Measurements from ENCODE around the gene PRAC2. TPM values are rescaled to one million over a fixed set of nuclear protein-coding genes. Genes with fewer than 3 reads are reported as not detected.

PRAC2 gene
- total RNA-seq, 4 donors from 2014 or later: not detected

GRCh38 chr17:48756830-48757251 is 33.9 kb downstream of the PRAC2 start:
- H3K27me3 ChIP-seq: peaks cover 100% of the 10 kb centered on the region
- no peak overlapping the region for H3K27ac ChIP-seq
- no peak for DNase-seq (ENCODE audit: low spot score in 2 of 2)
- TF ChIP-seq EP300 (IDR thresholded peaks at IDR 0.05) (no peak), POLR2AphosphoS5 (IDR thresholded peaks at IDR 0.05) (no peak), CTCF (IDR thresholded peaks at IDR 0.05) (no peak), POLR2A (IDR thresholded peaks at IDR 0.05) (no peak)
- H3K36me3 ChIP-seq: no peaks in the 10 kb centered on the region
- no peaks in the 10 kb centered on the region for H3K9me3 ChIP-seq
- WGBS: 23% methylated on average over 3 of the region's 3 CpGs
- peaks cover 21% of the 10 kb centered on the region for H3K4me1 ChIP-seq
- H3K4me3 ChIP-seq: no peak overlapping the region

GRCh38 chr17:48757524-48757961 is 34.6 kb downstream of the PRAC2 start:
- 42% methylated on average over 2 of the region's 2 CpGs for WGBS
- H3K27me3 ChIP-seq: peaks cover 100% of the 10 kb centered on the region
- TF ChIP-seq POLR2AphosphoS5 (IDR thresholded peaks at IDR 0.05): no peak
- TF ChIP-seq POLR2A (IDR thresholded peaks at IDR 0.05): no peak
- TF ChIP-seq CTCF (IDR thresholded peaks at IDR 0.05): no peak
- no peak for TF ChIP-seq EP300 (IDR thresholded peaks at IDR 0.05)
- H3K4me3 ChIP-seq: no peak overlapping the region
- H3K9me3 ChIP-seq: no peaks in the 10 kb centered on the region
- no peak overlapping the region for H3K27ac ChIP-seq
- H3K4me1 ChIP-seq: peaks cover 21% of the 10 kb centered on the region
- no peaks in the 10 kb centered on the region for H3K36me3 ChIP-seq
- DNase-seq (ENCODE audit: low spot score in 2 of 2): no peak

GRCh38 chr17:48759288-48759687 is 36.3 kb downstream of the PRAC2 start:
- H3K36me3 ChIP-seq: no peaks in the 10 kb centered on the region
- no peak for TF ChIP-seq POLR2A (IDR thresholded peaks at IDR 0.05)
- no peak for TF ChIP-seq POLR2AphosphoS5 (IDR thresholded peaks at IDR 0.05)
- TF ChIP-seq EP300 (IDR thresholded peaks at IDR 0.05): no peak
- no peak for TF ChIP-seq CTCF (IDR thresholded peaks at IDR 0.05)
- peaks cover 100% of the 10 kb centered on the region for H3K27me3 ChIP-seq
- no peak overlapping the region for H3K27ac ChIP-seq
- no peak for DNase-seq (ENCODE audit: low spot score in 2 of 2)
- H3K4me1 ChIP-seq: peaks cover 12% of the 10 kb centered on the region
- no peak overlapping the region for H3K4me3 ChIP-seq
- no peaks in the 10 kb centered on the region for H3K9me3 ChIP-seq

GRCh38 chr17:48760411-48760810 is 37.4 kb downstream of the PRAC2 start:
- TF ChIP-seq POLR2A (IDR thresholded peaks at IDR 0.05): no peak
- TF ChIP-seq CTCF (IDR thresholded peaks at IDR 0.05): no peak
- no peak for TF ChIP-seq EP300 (IDR thresholded peaks at IDR 0.05)
- TF ChIP-seq POLR2AphosphoS5 (IDR thresholded peaks at IDR 0.05): no peak
- Histone ChIP-seq H3K4me3 (no peak overlapping the region), H3K27ac (no peak overlapping the region), H3K9me3 (no peaks in the 10 kb centered on the region), H3K27me3 (peaks cover 98% of the 10 kb centered on the region), H3K36me3 (no peaks in the 10 kb centered on the region), H3K4me1 (peaks cover 1% of the 10 kb centered on the region)
- no peak for DNase-seq (ENCODE audit: low spot score in 2 of 2)
- 32% methylated on average over 4 of the region's 4 CpGs for WGBS

- no peaks in the 10 kb centered on the region for H3K9me3 ChIP-seq
- no peaks in the 10 kb centered on the region for H3K36me3 ChIP-seq
- no peak overlapping the region for H3K27ac ChIP-seq
- 81% methylated on average over 6 of the region's 6 CpGs for WGBS
- H3K4me3 ChIP-seq: no peak overlapping the region
- TF ChIP-seq POLR2AphosphoS5 (IDR thresholded peaks at IDR 0.05): no peak
- TF ChIP-seq CTCF (IDR thresholded peaks at IDR 0.05): no peak
- TF ChIP-seq POLR2A (IDR thresholded peaks at IDR 0.05): no peak
- no peaks in the 10 kb centered on the region for H3K4me1 ChIP-seq
- DNase-seq (ENCODE audit: low spot score in 2 of 2): no peak
- peaks cover 98% of the 10 kb centered on the region for H3K27me3 ChIP-seq
Observed at GRCh38 chr17:48761114-48761513, 38.1 kb downstream of the PRAC2 start.

Data from suprapubic skin (tissue), 4 donors.